Measurements from ENCODE around the gene GABRP.
"Not testable (repeated sequence)": the region's sequence is repeated elsewhere in the genome, so short reads cannot be mapped to it uniquely, and the experiment has no call there.

Gene GABRP

DNA sequence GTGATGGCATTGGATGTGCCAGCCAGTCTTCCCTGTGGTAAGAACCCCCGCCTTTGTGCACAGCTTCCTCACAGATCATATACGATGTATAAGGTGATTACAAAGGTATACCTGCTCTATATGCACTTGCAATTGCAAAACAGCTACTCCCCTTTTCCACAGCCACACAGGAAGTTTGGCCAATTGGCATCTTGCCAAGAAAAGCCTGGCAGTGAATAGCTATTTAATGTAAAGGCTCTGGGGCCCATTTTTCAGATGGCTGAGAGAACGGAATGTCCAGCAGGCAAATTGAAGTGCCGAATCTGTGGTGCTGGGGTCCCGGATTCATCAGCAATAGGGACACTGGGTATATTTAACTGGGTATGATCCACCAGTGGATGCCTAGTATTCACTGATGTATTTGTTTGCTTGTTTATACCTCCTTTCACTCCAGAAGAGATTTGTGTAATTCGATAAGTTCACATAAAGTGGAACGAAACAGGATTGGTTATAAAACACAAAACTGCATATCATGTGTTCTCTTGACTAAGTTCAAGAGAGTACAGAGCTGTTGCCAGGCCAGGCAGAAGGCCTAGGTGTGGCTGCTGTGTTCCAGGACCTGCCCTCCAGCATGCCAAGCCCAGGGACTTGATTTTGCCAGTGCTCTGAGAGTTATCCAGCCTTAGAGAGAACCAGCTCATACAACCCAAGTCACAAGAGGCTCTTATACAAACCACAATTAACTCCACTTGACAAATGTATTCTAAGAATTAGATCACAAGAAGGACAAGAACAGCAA lies 27.7 kb upstream of the GABRP start:
- no peak for DNase-seq

GRCh38 chr5:170756691-170757090 lies 26.8 kb upstream of the GABRP start:
- DNase-seq, result no peak

DNA sequence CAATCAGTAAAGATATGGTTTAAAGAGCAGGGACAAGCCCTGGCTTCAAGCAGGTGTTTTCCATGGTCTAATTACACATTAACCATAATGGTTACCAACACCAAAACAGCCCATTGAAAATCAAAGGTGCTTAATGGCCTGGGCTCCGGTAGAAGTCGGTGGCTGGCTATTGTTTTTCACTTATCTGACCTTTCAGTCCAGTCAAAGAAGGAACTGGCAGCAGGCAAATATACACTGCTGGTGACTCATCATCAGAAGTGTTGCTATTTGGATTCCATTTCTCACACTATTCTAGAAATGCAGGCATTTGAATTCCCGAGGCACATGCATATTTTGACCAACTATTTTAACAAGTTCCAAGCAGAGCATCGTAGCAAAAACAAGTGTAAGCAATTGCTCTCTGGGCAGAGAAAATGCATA lies 26.3 kb upstream of the GABRP start:
- DNase-seq, result no peak

GRCh38 chr5:170757669-170758068 lies 25.9 kb upstream of the GABRP start:
- DNase-seq, result no peak

- DNase-seq, result no peak
Observed at GRCh38 chr5:170758481-170758880, 25.0 kb upstream of the GABRP start.

DNA sequence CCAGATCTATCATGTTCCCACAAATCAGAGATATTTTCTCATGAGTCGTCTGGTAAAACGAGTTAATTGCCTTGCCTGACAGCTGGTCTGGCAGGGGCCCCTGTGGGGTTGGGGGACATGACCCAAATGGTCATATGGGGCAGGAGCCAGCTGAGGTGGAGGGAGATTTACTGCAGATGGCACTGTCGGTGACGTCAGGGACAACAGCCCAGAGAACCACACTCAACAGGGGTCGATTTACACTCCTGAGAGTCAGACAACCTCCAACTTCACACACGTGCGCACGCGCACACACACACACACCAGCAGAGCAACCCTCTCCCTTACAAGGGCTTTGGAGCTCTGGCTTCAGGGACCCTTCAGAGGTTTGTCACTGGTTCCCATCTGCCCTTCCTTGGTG lies 23.4 kb upstream of the GABRP start:
- no peak for DNase-seq

- no peak for DNase-seq
Observed at GRCh38 chr5:170761048-170761707, 22.3 kb upstream of the GABRP start.

DNA sequence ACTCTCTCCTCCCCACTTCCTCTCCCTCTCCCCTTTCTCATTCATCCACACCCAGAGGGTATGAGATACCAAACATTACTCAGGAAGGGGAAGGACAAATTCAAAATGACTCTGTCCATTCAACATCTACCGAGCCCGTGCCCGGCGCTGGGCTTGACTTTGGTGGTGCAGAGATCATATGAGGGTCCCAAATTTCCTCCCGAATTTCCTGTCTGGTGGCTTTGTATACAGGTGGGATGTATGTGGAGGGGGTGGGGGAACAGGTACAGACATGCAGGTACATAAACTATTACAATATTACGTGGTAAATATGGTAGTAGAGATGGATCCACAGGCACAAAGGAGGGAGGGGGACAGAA lies 21.8 kb upstream of the GABRP start:
- no peak for DNase-seq

- not testable (repeated sequence) for DNase-seq
Observed at GRCh38 chr5:170762298-170762697, 21.2 kb upstream of the GABRP start.

DNA sequence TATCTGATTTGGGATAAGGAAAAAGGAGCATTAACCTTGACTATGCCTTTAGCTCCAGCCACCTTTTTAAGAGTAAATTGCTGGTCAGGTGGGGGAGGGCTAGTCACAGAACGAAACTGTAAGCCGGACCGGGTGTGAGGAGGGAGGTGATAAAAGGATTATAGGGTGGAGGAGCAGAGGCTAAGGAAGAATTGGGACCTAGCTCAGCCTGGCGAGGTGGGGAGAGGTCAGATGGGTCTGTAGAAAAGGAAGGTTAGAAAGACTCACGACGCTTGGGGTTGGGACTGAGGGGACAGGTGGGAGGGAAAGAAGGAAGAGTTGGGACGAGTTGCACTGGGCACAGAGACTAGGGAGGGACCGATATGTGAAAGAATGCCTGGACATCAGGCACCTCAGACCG lies 17.7 kb upstream of the GABRP start:
- DNase-seq, result not testable (repeated sequence)

DNA sequence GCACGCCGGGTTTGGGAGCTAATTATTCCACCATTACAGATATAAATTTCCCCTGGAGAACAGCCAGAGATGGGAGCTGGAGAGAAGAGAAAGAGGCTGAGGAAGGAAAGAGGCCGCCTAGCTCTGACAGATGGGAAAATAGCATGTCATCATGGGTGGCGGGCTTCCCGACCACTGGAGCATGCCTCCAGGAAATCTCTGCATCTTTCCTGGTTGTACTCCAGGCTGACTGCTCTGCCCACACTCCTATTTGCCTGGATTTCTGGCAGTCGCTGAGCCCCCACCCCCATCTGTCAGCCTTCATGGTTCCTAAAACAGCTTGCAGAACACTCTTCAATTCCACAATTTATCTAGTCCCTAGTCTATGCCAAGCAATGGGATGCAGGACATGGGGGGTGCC lies 14.3 kb upstream of the GABRP start:
- no peak for DNase-seq

- no peak for DNase-seq
Observed at GRCh38 chr5:170769898-170770416, 13.6 kb upstream of the GABRP start.

DNA sequence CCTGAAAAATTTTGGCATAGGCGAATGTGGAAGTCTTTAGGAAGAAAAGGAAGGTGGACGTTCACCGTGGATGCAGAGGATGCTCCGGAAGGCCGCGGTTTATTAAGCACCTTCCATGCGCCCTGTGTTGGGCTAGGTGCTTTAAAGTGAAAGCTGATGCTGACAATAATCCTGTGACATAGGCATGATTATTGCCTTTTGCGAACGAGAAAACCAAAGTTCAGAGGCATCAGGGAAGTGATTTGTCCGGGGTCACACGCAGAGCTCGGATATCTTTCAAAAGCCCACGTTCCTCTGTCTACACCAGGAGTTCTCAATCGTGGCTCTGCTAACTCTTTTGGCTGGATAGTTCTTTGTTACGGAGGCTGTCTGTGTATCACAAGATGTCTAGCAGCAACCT lies 12.0 kb upstream of the GABRP start:
- DNase-seq, result no peak

DNA sequence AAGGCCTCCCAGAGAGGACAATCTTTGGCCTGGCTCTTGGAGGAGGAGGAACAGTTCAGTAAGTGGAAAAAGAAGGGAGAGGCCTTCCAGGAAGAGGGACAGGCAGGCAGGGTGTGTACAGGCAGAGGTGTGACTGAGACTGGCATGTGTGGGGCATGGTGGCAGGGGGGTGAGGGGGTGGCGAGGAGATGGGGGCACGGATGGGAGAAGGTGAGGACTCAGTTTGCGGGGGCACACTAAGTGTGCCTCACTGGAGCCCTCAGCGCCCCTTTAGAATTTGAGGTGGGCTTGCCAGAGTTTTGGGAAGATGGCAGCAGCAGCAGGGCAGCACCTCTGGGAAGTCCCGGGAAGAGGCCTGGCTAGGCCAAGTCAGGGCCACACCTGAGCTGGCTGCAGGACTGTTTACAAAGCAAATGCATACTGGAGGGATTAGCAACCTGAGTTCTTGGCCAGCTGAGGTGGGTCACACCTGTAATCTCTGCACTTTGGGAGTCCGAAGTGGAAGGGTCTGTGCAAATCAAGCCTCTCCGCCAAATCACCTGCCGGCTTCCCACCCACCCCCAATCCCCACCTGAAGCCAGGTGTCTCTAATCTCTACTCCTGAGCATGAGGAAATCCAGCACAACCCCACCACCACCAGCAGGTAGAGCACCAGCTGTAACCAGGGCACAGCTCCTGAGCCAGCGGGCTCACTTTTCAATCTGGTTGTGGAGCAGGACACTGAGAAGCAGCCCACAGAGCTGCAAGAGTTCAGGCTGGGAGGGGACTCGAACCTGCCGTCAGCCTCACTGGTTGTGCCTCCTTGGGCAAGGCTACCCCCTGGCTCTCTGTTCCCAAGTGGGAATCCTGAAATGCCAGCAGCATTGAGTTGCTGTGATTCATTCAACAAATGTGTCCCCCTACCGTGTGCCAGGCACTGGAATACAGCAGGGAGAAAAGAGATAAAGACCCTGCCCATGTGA lies 10.2 kb upstream of the GABRP start:
- DNase-seq, result no peak

- no peak for DNase-seq
Observed at GRCh38 chr5:170774831-170775230, 8.7 kb upstream of the GABRP start.

- no peak for DNase-seq
Observed at GRCh38 chr5:170781946-170782345, 1.6 kb upstream of the GABRP start.

GRCh38 chr5:170782438-170782837 lies 1.1 kb upstream of the GABRP start:
- peak; percentile 52 for DNase-seq

GRCh38 chr5:170785416-170785815 lies 1.9 kb downstream of the GABRP start:
- DNase-seq, result no peak

DNA sequence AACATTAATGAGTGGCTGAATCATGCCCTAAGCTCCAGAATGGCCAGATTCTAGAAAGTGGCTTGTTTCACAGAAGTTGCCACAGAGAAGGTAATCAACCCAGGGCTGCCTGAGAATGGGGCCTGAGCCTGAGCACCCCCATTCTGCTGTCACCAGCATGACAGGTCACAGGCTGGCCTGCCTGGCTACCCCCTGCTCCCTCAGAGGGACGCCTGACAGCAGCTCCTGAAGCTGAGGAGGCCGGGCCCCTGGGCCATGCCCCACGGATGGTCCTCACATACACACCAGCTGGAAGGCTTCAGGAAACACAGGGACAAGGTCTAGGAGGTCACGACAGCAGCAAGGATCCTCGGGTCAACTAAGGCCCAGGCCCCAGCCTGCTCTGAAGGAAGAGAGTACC lies 3.7 kb downstream of the GABRP start:
- no peak for DNase-seq

GRCh38 chr5:170788626-170789304 lies 5.2 kb downstream of the GABRP start:
- DNase-seq, result no peak

GRCh38 chr5:170791325-170791954 lies 7.9 kb downstream of the GABRP start:
- DNase-seq, result no peak

DNA sequence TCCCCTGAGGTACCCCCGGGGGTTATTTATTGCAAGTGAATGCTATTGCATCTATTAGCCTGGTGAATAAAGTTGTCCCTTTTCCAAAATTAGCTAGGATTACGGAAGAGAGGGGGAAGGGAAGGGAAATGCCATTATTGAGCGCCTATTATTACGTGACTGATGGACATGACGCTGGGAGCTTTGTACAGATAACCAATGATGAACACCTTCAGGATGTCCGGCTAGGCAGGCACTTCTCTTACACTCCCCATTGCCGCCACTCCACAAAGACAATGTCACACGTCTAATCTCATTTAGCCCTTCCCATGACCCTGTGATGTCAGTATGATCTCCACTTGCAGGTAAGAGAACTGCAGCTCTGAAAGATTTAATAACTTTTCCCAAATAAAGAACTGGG lies 9.4 kb downstream of the GABRP start:
- DNase-seq, result no peak
